Uterus (tissue), 2 donors: ENCODE measurements around the gene FARS2.

ENCODE experiments used
- POLR2A ChIP-seq, 2 donors: fragments of 450-650 bp; IDR thresholded peaks; one replicate each; pipeline ENCODE4 v1.6.1; 2016; ENCODE audit warnings: antibody characterized with exemption in 2 of 2, mild to moderate bottlenecking in 1 of 2, moderate library complexity in 1 of 2
- TF ChIP-seq, protein P1 (sequence below), 4 experiments: fragments of 200-600 bp in 2 of 4; fragments of 450-650 bp in 2 of 4; sonication (generic) in 2 of 4; IDR thresholded peaks; one replicate each; pipeline ENCODE4 v1.5.1; 2016 to 2019; ENCODE audit warnings: antibody characterized with exemption in 4 of 4, mild to moderate bottlenecking in 2 of 4, moderate library complexity in 1 of 4

DNA sequence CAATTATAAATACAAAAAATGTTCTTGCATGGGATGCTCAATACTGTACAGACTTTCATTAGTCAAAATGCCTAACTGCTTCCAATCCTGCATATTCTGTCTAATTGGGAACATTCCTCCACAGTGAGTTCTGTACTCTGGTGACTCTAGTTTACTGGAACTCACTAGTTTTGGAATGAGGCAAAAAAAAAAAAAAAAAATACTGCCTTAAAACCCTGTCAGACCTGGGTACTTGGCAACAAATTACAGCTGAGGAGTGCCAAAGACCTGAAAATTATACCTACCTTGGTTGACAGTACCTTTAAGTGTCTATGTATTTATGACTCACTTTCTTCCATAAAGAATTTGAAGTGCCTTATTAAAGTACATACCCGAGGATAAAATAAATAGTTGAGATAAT is 276.7 kb downstream of the FARS2 start:
- TF ChIP-seq, protein P1, sequence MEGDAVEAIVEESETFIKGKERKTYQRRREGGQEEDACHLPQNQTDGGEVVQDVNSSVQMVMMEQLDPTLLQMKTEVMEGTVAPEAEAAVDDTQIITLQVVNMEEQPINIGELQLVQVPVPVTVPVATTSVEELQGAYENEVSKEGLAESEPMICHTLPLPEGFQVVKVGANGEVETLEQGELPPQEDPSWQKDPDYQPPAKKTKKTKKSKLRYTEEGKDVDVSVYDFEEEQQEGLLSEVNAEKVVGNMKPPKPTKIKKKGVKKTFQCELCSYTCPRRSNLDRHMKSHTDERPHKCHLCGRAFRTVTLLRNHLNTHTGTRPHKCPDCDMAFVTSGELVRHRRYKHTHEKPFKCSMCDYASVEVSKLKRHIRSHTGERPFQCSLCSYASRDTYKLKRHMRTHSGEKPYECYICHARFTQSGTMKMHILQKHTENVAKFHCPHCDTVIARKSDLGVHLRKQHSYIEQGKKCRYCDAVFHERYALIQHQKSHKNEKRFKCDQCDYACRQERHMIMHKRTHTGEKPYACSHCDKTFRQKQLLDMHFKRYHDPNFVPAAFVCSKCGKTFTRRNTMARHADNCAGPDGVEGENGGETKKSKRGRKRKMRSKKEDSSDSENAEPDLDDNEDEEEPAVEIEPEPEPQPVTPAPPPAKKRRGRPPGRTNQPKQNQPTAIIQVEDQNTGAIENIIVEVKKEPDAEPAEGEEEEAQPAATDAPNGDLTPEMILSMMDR (IDR thresholded peaks at IDR 0.05): no peak
- TF ChIP-seq POLR2A (IDR thresholded peaks at IDR 0.05): no peak
